DOHH2 (cell line): ENCODE measurements around the gene FAM53B.

Experiments
- EZH2phosphoT487 ChIP-seq: fragments of 200-600 bp; sonication (generic); IDR thresholded peaks from 2 replicates; pipeline ENCODE4 v1.6.1; 2017; ENCODE audit warnings: borderline replicate concordance, mild to moderate bottlenecking, antibody characterized with exemption, low read length, moderate library complexity, mixed read lengths
- TF ChIP-seq, protein P1 (sequence below): fragments of 200-600 bp; sonication (generic); IDR thresholded peaks from one replicate; pipeline ENCODE4 v1.5.1; 2014; ENCODE audit warnings: antibody characterized with exemption, mild to moderate bottlenecking, low read depth, low read length; ENCODE audit not compliant: poor library complexity, severe bottlenecking

DNA sequence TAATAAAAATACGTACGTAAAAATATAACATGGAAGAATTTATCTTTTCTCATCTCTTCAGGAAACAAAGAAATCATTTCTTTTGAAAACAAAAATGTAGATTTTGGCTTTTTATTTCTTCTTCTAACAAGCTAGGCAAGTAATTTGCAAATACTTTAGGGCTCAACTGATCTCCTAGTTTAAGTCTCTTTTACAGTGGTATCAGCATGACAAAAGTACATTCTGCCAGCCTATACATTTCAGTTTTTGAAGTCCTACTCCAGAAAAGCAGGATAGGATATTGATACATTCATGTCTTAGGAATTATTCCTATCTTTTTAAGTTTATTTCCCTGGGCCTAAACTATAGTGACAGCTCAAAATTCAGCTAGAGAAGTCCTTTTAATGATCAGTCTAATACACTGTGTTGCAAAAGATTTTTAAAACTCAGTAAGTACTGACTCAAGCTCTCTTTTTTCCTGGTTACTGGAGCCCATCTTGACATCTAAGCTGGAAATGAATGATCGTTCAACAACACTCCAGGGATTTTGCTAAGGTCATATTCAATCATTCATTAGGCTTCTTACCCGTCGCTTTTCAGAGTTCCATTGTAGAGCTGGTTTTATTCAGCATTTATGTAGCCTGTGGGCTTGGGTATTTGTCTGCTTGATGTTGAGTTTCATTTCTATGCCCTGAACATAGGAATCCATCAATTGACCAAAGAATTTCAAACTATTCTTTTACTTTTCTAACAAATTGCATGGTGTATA, 12.2 kb upstream of the FAM53B start:
- TF ChIP-seq, protein P1, sequence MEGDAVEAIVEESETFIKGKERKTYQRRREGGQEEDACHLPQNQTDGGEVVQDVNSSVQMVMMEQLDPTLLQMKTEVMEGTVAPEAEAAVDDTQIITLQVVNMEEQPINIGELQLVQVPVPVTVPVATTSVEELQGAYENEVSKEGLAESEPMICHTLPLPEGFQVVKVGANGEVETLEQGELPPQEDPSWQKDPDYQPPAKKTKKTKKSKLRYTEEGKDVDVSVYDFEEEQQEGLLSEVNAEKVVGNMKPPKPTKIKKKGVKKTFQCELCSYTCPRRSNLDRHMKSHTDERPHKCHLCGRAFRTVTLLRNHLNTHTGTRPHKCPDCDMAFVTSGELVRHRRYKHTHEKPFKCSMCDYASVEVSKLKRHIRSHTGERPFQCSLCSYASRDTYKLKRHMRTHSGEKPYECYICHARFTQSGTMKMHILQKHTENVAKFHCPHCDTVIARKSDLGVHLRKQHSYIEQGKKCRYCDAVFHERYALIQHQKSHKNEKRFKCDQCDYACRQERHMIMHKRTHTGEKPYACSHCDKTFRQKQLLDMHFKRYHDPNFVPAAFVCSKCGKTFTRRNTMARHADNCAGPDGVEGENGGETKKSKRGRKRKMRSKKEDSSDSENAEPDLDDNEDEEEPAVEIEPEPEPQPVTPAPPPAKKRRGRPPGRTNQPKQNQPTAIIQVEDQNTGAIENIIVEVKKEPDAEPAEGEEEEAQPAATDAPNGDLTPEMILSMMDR: no peak
- no peak for TF ChIP-seq EZH2phosphoT487
